ENCODE measurements around the gene ANP32A.

The ANP32A gene

DNA sequence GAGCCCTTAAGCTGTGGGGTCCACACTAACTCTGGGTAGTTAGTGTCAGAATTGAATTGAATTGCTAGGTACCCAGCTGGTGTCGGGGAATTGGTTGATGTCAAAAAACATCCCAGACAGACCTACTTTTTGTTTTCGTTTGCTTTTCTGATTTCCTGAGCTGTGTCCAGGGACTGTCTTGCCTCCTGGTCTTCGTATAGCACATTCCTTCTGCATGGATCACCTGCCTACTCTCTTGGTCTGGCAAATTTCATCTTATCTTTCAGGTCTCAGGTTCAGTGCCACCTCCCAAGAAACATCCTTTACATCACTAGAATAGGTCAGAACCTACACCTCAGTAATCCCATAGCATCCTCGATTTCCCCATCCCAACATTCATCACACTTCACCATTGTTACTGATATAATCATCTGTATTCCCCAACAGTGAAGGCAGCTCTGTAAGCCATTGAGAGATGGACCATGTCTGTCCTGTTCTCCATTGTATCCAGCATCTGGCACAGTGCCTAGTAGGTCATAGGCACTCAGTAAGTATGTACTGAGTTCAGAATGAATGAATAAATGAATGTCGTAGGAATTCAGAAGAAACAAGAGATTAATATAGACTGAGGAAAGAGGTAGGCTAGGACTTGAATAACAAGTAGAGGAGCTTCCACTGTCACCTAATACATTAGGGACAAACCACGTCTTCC is 81.2 kb downstream of the ANP32A start:
- DNase-seq = no peak

GRCh38 chr15:68735610-68736009 is 85.1 kb downstream of the ANP32A start:
- no peak for DNase-seq

DNA sequence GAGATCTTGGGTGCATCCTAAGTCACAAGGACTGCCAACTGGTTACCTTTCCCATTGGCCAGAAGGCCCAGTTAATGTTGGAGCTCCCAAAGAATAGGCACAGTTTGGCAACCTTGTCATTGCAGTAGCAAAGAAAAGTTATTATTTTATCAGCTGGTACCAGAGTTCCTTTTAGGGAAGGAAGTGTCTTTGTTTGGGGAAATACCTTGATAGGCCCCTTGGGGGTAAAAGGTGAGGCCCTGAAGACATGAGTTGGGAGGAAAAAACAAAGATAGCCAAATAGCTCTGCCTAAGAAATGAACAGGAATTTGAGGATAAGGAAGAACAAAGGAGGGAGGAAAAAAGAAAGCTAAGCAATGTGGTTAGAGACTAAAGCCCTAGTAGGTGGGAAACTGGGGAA is 85.8 kb downstream of the ANP32A start:
- DNase-seq = no peak

- DNase-seq = no peak
These were observed 86.3 kb downstream of the ANP32A start for GRCh38 chr15:68734352-68734751.

- DNase-seq = no peak
These were observed 87.0 kb downstream of the ANP32A start for GRCh38 chr15:68733666-68734065.

DNA sequence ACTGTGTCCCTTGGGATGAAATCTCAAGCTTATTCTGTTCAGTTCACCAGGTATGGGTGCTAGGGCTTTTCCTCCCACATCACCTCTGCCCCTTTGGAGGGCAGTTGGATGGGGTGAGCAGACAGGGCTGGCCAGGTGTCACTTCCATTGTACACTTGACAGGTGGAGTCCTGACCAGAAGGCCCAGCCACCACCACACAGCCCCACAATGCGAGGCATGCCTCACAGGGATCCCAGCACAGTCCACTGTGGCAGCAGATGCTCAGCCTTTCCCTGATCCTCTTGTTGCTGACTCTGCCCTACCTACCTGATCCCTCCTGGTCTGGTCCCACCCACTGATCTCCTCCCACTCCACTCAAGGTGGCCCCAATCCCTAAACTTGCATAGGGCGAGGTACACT is 88.2 kb downstream of the ANP32A start:
- no peak for DNase-seq

DNA sequence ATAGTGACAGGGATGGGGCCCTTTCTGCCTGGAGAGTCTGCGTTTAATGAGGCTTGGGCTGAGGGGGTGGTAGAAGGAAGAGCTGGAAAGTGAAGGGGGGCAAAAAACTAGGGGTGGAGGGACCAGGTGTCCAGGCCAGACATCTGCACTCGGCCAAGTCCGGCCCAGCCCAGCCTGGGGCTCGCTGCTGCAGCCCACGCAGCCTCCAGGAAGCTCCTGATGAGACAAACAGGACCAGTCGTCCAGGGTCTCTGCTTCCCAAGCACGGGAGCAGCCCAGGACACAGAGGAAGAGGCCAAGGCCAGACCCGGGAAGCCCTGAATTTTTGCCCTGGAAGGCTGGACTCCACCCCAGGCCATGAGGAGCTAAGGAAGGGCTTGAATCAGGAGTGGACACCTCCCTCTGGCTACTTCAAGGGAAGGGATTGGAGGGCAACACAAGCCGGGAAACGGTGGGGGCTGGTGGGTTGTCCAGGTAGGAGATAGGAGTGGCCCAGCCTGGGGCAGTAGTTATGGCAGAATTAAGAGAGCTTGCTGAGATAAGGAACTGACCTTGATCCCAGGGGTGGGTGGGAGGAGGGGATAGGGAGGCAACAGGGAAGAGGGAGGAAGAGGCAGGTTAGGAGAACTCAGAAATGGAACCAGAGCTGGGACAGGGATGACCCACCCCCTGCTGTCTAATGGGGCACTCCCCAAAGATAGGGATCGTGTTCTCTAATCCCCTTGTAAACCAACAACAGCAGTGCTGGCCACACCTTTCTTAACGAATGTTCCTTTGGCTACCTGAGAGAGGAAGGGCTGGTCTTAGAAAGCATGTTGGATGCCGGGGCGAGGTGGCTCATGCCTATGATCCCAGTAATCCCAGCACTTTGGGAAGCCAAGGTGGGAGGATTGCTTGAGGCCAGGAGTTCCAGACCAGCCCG is 89.5 kb downstream of the ANP32A start:
- DNase-seq = no peak

- no peak for DNase-seq
These were observed 90.2 kb downstream of the ANP32A start for GRCh38 chr15:68730471-68730919.

GRCh38 chr15:68729789-68730411 is 90.8 kb downstream of the ANP32A start:
- no peak for DNase-seq

Measured in GOT3 (cell line).